Omental fat pad (tissue), 4 donors: ENCODE data around the gene ZNF678. TPM values are rescaled to one million over a fixed set of nuclear protein-coding genes. Genes with fewer than 3 reads are reported as not detected.
A peak's percentile ranks its signal among the peaks of the same experiment; 100 is the strongest.

Source experiments
- ATAC-seq: fragments of 150-250 bp; one replicate; pipeline ENCODE4 v1.9.1; 2016; ENCODE audit warnings: mild to moderate bottlenecking, moderate library complexity; ENCODE audit not compliant: low FRiP score
- DNase-seq: peaks from one replicate; pipeline ENCODE4 v3.0.0-alpha.2; 2019; ENCODE audit warnings: low spot score
- total RNA-seq, 4 donors: library from RNA; depleted of rRNA; stranded (reverse); fragments of >200 nt; gene quantifications; one replicate each; pipeline ENCODE4 v1.1.0, GENCODE V29; 2016
- TF ChIP-seq, protein P1 (sequence below), 3 donors: fragments of 450-650 bp; IDR thresholded peaks; one replicate each; pipeline ENCODE4 v1.5.1; 2016 to 2017; ENCODE audit warnings: antibody characterized with exemption in 3 of 3, mild to moderate bottlenecking in 3 of 3, moderate library complexity in 2 of 3

The ZNF678 gene
- total RNA-seq, result 1 to 10 TPM; 4.9 to 9.9 (median 6.4) TPM

DNA sequence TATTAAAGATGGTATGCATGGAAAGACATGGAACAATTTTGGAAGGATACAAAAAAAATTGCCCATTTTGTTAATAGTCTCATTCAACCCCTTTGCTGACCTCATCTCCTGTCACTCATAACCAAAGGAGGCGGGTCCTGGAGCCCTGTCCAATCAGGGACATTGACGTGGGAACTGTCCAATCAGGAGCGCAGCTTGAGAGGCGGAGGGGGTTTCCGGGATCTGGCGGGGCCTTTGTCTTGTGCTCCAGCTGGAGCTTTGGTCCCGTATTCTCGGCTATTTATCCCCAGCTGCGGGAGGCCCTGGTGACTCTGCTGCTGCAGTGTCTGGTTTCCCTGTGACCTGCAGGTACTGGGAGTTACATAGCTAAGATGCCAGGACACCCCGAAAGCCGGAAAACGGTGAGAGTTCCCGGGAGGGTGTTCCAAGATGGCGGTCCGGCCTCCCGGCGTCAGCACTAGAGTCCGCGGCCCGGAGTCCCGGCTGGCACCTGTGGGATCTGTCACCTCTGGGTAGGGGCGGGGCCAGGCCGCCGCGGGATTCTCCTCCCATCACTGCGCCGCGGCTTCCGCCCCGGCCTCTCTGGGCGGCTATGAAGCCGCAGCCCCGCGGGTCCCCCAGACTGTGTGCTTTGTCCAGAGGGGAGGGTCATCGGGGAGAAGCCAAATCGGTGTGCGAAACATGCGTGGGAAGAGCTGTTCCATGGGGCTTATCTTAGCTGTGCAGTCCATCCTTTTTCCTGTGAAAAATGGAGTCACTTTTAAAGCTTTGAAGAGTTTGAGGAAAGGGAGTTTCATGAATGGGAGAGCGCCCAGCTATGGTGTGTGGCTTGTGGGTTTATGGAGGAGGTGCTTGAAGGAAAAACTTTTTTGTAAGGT lies at the start of gene ZNF678:
Gene ZNF678, plus strand, starts transcription at position 233 of the 878 bp plus-strand sequence. CDS start 87,436 bp downstream, outside the sequence.
- DNase-seq (peak; percentile 83), ATAC-seq (peak; percentile 94)
- TF ChIP-seq, protein P1, sequence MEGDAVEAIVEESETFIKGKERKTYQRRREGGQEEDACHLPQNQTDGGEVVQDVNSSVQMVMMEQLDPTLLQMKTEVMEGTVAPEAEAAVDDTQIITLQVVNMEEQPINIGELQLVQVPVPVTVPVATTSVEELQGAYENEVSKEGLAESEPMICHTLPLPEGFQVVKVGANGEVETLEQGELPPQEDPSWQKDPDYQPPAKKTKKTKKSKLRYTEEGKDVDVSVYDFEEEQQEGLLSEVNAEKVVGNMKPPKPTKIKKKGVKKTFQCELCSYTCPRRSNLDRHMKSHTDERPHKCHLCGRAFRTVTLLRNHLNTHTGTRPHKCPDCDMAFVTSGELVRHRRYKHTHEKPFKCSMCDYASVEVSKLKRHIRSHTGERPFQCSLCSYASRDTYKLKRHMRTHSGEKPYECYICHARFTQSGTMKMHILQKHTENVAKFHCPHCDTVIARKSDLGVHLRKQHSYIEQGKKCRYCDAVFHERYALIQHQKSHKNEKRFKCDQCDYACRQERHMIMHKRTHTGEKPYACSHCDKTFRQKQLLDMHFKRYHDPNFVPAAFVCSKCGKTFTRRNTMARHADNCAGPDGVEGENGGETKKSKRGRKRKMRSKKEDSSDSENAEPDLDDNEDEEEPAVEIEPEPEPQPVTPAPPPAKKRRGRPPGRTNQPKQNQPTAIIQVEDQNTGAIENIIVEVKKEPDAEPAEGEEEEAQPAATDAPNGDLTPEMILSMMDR (IDR thresholded peaks at IDR 0.05), result no peak

DNA sequence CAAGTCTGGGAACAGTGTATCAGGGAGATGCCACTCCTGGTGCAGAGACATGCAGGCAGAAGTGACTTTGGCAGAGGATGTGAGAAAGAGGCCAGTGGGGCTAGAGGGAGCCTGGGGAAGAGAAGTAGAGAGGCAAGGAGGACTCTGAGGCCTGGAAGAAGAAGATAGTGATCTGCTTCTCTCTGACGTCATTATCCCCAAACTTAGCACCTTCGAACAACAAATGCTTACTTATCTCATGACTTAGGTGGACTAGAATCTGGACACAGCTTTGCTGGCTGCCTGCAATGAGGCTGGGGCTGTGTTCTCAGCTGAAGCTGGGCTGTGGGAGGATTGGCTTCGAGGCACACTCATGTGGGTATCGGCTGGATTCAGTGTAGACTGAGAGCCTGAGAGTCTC lies 44.5 kb upstream of the ZNF678 start:
- no peak for DNase-seq
- ATAC-seq, result no peak
- TF ChIP-seq, protein P1 (IDR thresholded peaks at IDR 0.05), result no peak

DNA sequence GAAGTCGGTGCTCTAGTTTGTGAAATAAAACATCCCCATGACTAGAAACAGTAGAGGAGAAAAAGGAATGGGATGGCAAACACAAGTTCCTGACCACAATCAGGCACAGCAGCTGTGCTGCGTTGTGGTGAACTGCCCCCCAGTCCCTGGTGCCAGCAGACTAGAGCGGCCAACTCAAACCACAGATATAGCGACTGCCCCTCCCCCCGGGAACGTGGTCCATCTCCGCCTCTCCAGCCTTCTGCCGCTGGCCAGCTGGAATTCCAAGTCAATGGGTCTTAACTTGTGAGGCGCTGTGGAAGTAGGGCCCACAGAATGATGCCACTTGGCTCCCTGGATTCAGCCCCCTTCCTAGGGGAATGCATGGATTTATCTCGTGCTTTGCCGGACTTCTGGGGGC lies 41.6 kb upstream of the ZNF678 start:
- DNase-seq (no peak), ATAC-seq (no peak)
- TF ChIP-seq, protein P1 (IDR thresholded peaks at IDR 0.05), result no peak

DNA sequence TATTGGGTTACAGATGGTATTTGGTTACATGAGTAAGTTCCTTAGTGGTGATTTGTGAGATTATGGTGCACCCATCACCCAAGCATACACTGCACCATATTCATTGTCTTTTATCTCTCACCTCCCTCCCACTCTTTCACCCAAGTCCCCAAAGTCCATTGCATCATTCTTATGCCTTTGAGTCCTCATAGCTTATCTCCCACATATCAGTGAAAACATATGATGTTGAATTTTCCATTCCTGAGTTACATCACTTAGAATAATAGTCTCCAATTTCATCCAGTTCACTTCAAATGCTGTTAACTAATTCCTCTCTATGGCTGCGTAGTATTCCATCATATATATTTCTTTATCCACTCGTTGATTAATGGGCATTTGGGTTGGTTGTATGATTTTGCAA lies 36.8 kb upstream of the ZNF678 start:
- ATAC-seq (no peak), DNase-seq (no peak)
- TF ChIP-seq, protein P1 (IDR thresholded peaks at IDR 0.05), result no peak

DNA sequence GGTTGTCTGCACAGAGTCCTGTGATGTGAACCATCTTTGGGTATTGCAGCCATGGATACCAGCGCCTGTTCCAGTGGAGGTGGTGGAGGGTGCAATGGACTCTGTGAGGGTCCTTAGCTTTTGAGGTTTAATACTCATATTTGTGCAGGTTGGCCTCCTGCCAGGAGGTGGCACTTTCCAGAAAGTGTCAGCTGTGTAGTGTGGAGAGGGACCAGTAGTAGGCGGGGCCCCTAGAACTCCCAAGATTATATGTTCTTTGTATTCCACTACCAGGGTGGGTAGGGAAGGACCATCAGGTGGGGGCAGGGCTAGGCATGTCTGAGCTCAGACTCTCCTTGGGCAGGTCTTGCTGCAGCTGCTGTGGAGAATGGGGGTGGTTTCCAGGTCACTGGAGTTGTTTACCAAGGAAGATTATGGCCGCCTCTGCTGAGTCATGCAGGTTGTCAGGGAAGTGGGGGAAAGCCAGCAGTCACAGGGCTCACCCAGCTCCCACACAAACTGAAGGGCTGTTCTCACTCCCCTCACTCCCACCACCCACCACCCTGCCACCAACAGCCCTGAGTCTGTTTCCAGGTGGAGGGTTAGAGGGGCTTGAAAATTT lies 31.2 kb upstream of the ZNF678 start:
- TF ChIP-seq, protein P1 (IDR thresholded peaks at IDR 0.05), result no peak
- DNase-seq, result no peak
- no peak for ATAC-seq

DNA sequence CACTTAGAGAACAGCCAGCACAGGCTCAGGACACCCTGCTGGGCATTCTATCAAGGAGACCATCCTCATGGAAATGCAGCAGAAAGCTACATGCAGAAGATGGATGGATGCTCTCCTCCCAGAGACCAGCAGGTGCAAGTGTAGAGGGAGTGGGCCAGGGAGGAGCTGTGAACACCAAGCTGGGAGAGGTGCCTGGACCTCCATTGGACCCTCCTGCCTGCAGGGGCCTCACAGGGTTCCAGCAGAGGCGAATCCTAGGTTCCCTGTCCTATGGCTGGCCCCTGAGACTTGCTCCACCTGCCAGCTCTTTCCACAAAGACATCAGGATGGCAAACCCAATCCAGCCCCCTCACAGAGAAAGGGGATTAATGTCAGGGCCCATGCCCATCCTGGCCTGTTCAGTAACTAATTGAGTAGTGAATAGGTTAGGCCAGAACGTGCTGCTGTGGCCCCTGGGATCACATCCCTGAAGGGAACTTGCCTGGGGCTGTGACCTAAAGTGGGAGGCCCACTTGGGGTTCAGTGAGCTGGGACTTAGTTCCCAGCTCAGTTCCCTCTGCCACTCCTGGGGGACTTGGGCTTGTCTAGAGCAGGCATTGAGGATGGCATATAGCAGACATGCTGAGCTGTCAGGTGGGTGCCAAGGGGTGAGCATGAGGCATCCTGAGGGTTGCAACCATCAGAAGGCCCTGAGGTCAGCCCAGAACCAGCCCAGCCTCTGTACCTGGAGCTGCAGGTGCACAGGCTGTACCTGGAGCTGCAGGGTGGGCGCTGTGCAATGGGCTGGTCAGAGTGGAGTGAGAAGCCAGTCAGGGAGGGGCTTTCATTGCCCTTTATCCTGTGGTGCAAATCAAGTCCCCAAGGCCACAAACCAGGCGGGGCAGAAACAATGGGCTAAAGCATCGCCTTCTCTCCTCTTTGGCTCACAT lies 22.9 kb upstream of the ZNF678 start:
- TF ChIP-seq, protein P1 (IDR thresholded peaks at IDR 0.05), result no peak
- DNase-seq (no peak), ATAC-seq (no peak)
